Activated naive CD8-positive, alpha-beta T cell treated with anti-CD3 and anti-CD28 coated beads, Interleukin-2, amount 50 U/mL, for 16 hours (primary cell): ENCODE data around the gene ROR1.

Source experiments
- DNase-seq: peaks from one replicate; pipeline ENCODE4 v3.0.0-alpha.2; 2020; ENCODE audit warnings: low read depth, low spot score

ROR1 gene

DNA sequence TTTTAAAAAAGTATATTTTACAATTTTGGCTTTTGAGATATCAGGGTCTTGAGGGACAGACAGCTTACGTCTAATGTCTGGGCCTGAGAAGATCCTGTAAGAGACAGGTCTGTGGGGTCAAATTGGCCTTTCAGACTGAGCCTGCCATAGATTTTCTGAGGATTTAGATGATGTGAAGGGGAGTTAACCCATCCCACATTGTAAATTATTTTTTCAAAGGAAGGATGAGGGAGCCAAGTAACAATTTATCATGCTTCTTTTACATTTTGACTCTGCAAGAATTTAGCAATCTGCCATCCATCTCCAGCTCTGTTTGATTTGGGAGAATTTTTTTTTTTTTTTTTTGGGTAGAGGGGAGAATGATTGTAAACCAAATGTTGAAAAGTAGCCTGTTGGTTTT, 160.9 kb downstream of the ROR1 start:
- no peak for DNase-seq

GRCh38 chr1:63935143-63935542, 161.3 kb downstream of the ROR1 start:
- no peak for DNase-seq

GRCh38 chr1:63935553-63935952, 161.7 kb downstream of the ROR1 start:
- DNase-seq, result no peak

- DNase-seq, result no peak
Measured at GRCh38 chr1:63936276-63936675, 162.5 kb downstream of the ROR1 start.

DNA sequence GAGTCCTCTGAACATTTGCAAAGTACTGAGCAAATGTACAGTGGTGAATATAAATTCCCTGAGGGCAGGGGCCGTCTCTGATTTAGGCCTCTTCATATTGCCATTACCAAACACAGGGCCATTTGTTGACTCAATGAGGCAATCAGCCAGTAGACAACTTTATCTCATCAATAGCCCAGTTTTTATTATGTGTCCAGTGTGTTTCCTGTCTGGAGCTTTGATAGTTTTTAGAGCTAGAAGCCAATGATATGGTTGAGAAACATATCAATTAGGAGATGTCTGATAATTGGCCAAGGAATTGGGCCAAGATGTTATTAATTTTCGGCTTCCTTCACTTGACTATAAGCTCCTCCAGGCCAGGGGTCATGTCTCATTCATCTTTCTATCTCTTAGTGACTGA, 163.0 kb downstream of the ROR1 start:
- DNase-seq, result no peak

DNA sequence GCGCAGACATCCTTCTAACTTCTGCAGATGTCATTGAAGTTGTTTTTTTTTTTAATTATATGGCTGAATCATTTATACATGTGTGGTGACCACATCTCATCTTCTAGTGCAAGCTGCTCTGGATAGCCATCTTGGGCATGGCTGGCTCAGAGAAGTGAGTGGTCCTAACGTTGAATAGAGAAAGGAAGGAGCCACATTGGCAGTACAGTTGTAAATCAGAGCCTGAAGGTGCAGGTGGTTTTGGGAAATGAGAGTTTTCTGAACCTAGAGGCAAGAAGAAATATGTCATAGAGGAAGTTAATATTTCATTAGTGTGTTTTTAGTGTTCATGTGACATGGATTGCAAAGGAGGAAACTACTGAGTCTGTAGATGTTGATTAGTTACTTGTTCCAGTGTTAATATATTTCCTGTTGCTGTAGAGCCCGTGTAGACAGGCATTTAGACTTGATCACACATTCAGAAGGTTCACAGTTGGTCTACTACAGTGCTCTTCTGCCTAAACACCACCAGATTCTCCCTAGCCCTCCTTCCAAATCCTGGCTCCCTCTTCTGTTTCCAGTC, 163.7 kb downstream of the ROR1 start:
- no peak for DNase-seq

DNA sequence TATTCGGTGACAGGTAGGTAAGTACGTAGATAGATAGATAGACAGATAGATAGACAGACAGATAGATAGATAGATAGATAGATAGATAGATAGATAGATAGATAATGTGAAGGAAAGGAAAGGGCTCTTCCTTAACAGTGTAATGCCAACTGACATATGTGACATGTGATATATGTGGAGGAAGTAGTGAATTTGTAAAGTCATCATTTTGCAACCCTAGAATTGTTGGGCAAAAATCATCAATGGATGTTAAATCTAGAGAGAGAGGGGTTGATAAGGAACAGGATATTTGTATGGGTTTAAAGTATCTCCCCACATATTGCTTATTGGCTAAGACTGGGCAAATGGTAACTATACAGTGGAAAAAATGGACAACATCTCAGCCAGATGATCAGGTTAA, 166.6 kb downstream of the ROR1 start:
- no peak for DNase-seq

- no peak for DNase-seq
Measured at GRCh38 chr1:63943393-63943792, 169.6 kb downstream of the ROR1 start.

DNA sequence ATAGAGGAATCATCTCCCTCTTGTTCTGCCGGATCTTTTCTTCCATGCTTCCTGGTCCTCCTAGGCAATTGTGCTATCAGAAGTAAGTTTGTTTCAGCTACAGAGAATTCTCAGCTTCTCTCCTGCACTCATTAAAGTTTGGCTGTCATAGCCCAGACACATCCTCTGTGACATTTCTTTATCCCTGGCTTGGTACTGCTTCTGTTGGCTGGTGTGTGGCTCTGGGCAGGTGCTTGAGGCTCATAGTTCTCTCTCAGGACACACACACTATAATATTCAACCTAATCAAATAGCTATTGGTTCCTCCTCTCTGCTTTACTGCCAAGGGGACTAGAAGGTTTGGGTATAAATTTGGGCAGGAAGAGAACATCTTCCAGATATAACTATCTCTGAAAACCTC, 172.1 kb downstream of the ROR1 start:
- DNase-seq, result no peak

DNA sequence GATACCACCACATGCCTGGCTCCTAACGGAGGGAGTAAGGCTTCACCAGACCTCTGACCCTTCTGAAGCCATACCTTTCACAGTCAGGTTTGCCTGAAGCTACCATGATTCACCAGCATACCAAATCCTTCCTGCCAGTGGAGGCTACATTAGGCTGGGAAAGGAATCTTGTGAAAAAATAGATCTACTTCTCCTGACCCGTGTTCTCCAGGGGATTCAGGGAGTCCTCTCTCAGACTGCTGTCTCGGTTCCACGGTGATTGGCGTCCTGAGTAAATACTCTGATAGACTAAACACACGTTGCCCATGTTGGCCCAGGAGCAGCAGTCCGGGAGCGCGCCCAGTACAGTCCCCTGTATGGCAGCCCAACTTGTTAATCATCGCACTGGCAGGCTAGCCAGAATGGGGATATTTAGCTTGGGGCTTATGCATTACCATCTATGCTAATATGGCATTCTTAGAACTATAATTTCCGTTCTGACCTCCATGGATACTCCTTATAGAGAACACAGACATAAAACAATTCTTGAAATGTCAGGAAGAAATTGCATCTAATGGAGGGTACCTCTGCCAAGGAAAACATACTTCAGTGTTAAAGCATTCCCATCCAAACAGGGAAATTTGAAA, 173.2 kb downstream of the ROR1 start:
- no peak for DNase-seq

DNA sequence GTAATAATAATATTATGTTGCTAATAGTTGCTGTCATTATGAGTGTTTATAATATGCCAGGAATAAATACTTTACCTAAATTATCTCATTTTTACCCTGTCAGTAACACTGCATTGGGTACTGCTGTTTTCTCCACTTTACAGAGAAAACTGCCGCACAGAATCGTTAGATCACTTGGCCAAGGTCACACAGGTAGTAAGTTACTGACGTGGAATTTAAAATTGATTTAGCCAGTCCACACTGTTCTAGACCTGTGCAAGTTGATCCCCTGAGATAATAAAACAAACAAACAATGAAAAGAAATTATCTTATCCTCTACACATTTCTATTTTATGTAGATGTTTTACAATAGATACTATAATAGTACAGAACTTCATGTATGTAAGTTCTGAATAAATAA, 174.1 kb downstream of the ROR1 start:
- DNase-seq, result no peak

DNA sequence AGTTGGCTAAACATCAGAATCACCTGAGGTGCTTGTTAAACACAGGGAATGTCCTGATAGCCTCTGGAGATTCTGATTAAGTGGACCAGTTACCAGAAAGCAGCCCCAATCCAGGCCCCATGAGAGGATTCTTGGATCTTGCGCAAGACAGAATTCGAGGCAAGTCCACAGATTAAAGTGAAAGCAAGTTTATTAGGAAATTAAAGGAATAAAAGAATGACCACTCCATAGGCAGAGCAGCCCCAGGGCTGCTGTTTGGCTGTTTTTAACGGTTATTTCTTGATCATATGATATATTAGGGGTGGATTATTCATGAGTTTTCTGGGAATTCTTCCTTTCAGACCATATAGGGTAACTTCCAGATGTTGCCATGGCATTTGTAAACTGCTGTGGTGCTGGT, 176.2 kb downstream of the ROR1 start:
- no peak for DNase-seq

- no peak for DNase-seq
Measured at GRCh38 chr1:63951059-63951946, 177.5 kb downstream of the ROR1 start.

GRCh38 chr1:63954187-63954586, 180.4 kb downstream of the ROR1 start:
- no peak for DNase-seq

GRCh38 chr1:63955370-63956145, 181.7 kb downstream of the ROR1 start:
- no peak for DNase-seq

GRCh38 chr1:63958556-63958955, 184.7 kb downstream of the ROR1 start:
- DNase-seq, result no peak

DNA sequence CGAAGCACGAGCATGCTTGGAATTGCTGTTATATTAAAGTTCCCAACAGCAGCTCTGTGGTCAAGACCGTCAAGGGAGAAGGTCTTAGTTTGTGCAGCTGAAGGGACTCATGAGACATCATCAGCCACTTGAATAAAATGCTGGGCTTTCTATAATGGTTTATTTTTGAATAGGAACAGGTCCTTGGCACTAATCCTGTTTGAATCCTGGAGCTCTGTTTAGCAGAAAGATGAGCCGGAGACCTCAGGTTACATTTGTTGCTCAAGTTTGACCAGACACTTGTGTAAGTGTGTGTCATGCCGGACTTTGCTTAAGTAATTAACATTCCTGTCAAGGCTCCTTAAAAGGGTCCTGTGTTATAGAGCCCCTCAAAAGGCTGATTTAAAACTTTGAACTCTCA, 186.5 kb downstream of the ROR1 start:
- no peak for DNase-seq

DNA sequence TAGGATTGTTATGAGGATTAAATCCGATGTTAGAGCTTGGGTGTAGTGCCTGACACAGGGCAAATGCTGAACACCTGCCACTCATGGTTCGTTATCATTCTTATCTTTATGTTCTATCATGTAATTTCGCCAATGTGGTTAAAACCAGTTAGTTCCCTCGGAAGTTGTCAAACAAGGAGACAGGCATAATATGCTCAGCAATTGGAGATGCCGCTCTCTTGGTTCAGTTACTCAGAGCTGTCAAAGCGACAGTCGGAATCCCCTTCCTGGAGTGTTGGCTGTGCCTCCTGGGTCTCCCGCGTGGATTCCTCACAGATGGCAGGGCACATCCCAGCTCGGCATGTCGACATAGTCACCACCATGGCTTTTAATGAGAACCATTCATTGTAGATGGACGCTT, 192.2 kb downstream of the ROR1 start:
- no peak for DNase-seq

GRCh38 chr1:63967901-63968300, 194.1 kb downstream of the ROR1 start:
- DNase-seq, result no peak

DNA sequence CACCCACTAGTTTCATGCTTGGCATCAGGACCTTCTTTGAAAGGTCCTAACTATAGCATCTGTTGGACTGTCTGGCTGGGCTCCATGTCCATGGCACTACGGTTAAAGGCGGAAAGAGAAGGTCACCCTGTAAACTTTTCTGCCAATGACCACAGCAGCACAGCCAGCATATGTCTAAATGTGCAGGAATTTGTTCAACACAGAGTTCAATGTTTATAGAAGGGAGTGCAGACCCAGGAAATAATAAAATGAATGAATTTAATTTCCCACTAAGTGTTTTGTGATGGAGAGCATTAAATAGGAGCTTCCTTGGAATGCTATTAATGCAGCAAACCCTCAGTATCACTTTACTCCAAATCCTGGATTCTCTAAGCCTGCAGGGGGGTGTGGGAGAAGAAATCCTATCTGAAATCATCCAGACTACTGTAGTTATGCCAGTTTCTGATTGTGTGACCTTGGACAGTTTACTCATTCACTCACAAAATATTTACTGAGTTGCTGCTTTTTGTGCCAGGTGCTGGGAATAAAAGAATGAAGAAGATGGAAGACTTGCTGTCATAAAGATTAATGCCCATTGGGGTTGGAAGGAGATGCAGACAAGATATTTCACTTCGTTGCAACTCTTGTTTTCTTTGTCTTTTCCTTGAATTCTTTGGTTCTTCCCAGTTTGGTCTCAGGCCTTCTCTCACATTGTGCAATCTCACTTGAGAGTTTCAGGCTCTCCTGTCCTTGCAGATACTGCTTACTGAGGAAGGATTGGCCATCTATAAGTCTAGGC, 195.0 kb downstream of the ROR1 start:
- DNase-seq, result no peak

- no peak for DNase-seq
Measured at GRCh38 chr1:63969441-63969901, 195.7 kb downstream of the ROR1 start.
